HL-60 (cell line): ENCODE measurements around the gene BCL11A.

ENCODE experiments used
- GABPA ChIP-seq: IDR thresholded peaks from 2 replicates; pipeline ENCODE4 v1.6.1; 2012; ENCODE audit warnings: low read depth
- POLR2AphosphoS5 ChIP-seq: IDR thresholded peaks from 2 replicates; pipeline ENCODE4 v1.6.1; 2012; ENCODE audit warnings: low read depth
- REST ChIP-seq: IDR thresholded peaks from 2 replicates; pipeline ENCODE4 v1.6.1; 2012; ENCODE audit warnings: low read depth; ENCODE audit not compliant: insufficient replicate concordance
- TF ChIP-seq, protein P1 (sequence below): IDR thresholded peaks from one replicate; pipeline ENCODE4 v1.5.1; 2011; ENCODE audit warnings: low read length, control low read depth, inconsistent platforms; ENCODE audit not compliant: insufficient read depth

- TF ChIP-seq, protein P1, sequence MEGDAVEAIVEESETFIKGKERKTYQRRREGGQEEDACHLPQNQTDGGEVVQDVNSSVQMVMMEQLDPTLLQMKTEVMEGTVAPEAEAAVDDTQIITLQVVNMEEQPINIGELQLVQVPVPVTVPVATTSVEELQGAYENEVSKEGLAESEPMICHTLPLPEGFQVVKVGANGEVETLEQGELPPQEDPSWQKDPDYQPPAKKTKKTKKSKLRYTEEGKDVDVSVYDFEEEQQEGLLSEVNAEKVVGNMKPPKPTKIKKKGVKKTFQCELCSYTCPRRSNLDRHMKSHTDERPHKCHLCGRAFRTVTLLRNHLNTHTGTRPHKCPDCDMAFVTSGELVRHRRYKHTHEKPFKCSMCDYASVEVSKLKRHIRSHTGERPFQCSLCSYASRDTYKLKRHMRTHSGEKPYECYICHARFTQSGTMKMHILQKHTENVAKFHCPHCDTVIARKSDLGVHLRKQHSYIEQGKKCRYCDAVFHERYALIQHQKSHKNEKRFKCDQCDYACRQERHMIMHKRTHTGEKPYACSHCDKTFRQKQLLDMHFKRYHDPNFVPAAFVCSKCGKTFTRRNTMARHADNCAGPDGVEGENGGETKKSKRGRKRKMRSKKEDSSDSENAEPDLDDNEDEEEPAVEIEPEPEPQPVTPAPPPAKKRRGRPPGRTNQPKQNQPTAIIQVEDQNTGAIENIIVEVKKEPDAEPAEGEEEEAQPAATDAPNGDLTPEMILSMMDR, result no peak
- TF ChIP-seq REST, result no peak
- no peak for TF ChIP-seq POLR2AphosphoS5
- TF ChIP-seq GABPA, result no peak
These were observed 21.7 kb downstream of the BCL11A start for GRCh38 chr2:60531701-60532133.
